Neuron (in vitro differentiated cells): Measurements from ENCODE around the gene XPR1.

ENCODE experiments used
- H2AFZ ChIP-seq: one replicate; pipeline ENCODE4 v1.6.1; 2013; ENCODE audit warnings: low read depth, mild to moderate bottlenecking, inconsistent platforms, low read length, moderate library complexity
- H3K27me3 ChIP-seq: one replicate; pipeline ENCODE4 v1.6.1; 2013; ENCODE audit warnings: low read length; ENCODE audit not compliant: insufficient read depth
- H3K36me3 ChIP-seq: one replicate; pipeline ENCODE4 v1.6.1; 2013; ENCODE audit warnings: low read length; ENCODE audit not compliant: insufficient read depth
- H3K4me1 ChIP-seq: one replicate; pipeline ENCODE4 v1.6.1; 2013; ENCODE audit warnings: low read length; ENCODE audit not compliant: insufficient read depth
- H3K4me3 ChIP-seq: 2 replicates; pipeline ENCODE4 v1.5.1; 2013; ENCODE audit warnings: mild to moderate bottlenecking, low read length, moderate library complexity
- H3K9me3 ChIP-seq: one replicate; pipeline ENCODE4 v1.6.1; 2013; ENCODE audit warnings: low read length

The XPR1 gene

GRCh38 chr1:180622658-180623508, 8.9 kb upstream of the XPR1 start:
- Histone ChIP-seq H3K4me3 (no peak overlapping the region), H3K36me3 (no peaks in the 10 kb centered on the region), H3K27me3 (no peaks in the 10 kb centered on the region), H3K9me3 (no peaks in the 10 kb centered on the region), H2AFZ (no peak overlapping the region), H3K4me1 (no peaks in the 10 kb centered on the region)

GRCh38 chr1:180623579-180624347, 8.1 kb upstream of the XPR1 start:
- no peaks in the 10 kb centered on the region for H3K4me1 ChIP-seq

GRCh38 chr1:180626711-180627110, 5.1 kb upstream of the XPR1 start:
- peaks cover 13% of the 10 kb centered on the region for H3K4me1 ChIP-seq
- H3K4me3 ChIP-seq: no peak overlapping the region
- no peaks in the 10 kb centered on the region for H3K36me3 ChIP-seq
- no peak overlapping the region for H2AFZ ChIP-seq
- H3K27me3 ChIP-seq: no peaks in the 10 kb centered on the region
- H3K9me3 ChIP-seq: no peaks in the 10 kb centered on the region

More at GRCh38 chr1:180623579-180624347, 8.1 kb upstream of the XPR1 start:
- Histone ChIP-seq H3K4me3 (no peak overlapping the region), H3K9me3 (no peaks in the 10 kb centered on the region), H3K36me3 (no peaks in the 10 kb centered on the region), H3K27me3 (no peaks in the 10 kb centered on the region), H2AFZ (no peak overlapping the region)

DNA sequence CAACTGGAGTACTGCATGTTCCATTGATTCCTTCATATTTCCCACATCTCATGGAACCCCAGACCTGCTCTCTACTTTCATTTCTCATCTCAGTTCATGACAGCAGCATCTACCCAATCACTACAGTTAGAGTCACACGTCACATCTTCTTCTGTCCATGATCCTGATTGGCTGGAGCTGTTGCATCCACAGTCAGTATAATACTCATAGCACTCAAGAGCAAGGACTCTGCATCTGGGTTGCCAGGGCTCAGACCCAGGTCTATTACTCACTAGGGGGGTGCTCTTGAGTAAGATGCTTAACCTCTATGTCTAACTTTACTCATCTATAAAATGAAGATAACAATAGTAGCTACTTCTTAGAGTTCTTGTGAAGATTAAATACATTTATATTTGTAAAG, 4.4 kb upstream of the XPR1 start:
- Histone ChIP-seq H3K9me3 (no peaks in the 10 kb centered on the region), H3K36me3 (no peaks in the 10 kb centered on the region), H3K4me1 (peaks cover 13% of the 10 kb centered on the region), H3K27me3 (no peaks in the 10 kb centered on the region), H3K4me3 (no peak overlapping the region), H2AFZ (no peak overlapping the region)

GRCh38 chr1:180628646-180629045, 3.2 kb upstream of the XPR1 start:
- Histone ChIP-seq H3K9me3 (no peaks in the 10 kb centered on the region), H3K36me3 (no peaks in the 10 kb centered on the region), H3K4me3 (no peak overlapping the region), H3K4me1 (peaks cover 13% of the 10 kb centered on the region), H3K27me3 (no peaks in the 10 kb centered on the region), H2AFZ (no peak overlapping the region)

- no peaks in the 10 kb centered on the region for H3K36me3 ChIP-seq
- no peak overlapping the region for H3K4me3 ChIP-seq
- peaks cover 31% of the 10 kb centered on the region for H3K4me1 ChIP-seq
- no peaks in the 10 kb centered on the region for H3K27me3 ChIP-seq
- no peaks in the 10 kb centered on the region for H3K9me3 ChIP-seq
- no peak overlapping the region for H2AFZ ChIP-seq
These were observed 1.2 kb upstream of the XPR1 start for GRCh38 chr1:180630408-180631193.

DNA sequence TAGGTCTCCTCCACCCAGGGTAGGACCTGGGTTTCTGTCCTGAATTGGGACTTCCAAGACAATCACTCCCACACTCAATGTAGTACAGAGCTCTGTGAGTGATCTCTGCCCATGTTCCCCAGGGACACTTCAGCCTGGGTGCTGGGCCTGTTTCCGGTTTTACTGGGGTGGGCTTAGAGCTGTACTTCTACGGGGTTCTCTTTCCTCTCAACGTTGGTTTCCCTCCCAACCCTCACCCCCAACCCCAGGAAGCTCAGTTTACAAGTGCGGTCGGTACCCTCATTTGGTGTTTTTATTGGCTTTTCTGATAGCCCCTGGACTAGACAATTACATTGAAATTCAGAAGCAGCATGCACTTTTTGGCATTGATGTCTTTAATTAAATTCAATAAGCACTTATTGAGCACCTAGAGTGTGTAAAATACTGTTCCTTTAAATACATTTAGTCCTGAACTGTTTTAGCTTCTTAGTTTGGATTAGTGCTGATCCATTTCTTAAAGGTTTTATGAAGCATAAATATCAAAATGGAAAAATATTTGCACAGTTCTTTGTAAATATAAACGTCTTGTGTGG, 542 bp upstream of the XPR1 start:
- no peaks in the 10 kb centered on the region for H3K9me3 ChIP-seq
- no peak overlapping the region for H3K4me3 ChIP-seq
- H3K27me3 ChIP-seq: no peaks in the 10 kb centered on the region
- H2AFZ ChIP-seq: peak overlapping the region; percentile 29
- H3K36me3 ChIP-seq: no peaks in the 10 kb centered on the region
- H3K4me1 ChIP-seq: peaks cover 31% of the 10 kb centered on the region

DNA sequence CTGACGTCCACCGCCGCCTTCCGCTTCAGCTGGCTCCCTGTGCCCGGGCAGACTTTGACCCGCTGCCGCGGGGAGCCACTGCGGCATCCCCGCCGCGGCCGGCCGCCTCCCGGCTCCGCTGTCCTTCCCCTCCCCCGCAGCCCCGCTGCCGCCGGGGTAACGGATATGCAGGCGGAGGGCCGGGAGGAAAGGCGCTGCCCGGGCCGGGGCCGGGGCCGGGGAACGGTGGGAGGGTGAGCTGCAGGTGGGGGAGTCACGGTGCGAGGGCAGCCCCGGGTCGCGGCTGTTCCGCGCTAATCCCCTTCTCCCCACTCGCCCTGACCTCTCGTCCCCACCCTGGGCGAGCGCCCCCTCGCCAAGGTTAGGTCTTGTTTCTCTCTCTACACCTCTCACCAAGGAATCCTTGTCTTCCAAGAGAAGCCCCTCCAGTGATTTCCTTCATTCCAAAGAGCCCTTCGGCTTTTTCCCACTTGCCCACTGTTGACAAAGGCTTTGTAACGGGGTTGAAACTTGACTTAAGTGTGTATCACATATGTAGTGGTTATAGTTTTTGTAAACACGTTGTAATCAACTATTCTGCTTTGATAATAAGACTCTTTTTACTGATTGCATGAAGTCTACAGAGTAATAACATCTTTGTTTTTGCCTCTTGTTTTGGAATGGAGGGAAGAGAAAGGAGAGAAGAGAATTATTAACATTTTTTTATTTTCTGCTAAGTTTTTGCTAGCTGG, 669 bp downstream of the XPR1 start:
- Histone ChIP-seq H3K4me1 (peaks cover 31% of the 10 kb centered on the region), H3K27me3 (no peaks in the 10 kb centered on the region), H3K36me3 (no peaks in the 10 kb centered on the region), H3K4me3 (peak overlapping the region; percentile 94), H3K9me3 (no peaks in the 10 kb centered on the region), H2AFZ (peak overlapping the region; percentile 80)

DNA sequence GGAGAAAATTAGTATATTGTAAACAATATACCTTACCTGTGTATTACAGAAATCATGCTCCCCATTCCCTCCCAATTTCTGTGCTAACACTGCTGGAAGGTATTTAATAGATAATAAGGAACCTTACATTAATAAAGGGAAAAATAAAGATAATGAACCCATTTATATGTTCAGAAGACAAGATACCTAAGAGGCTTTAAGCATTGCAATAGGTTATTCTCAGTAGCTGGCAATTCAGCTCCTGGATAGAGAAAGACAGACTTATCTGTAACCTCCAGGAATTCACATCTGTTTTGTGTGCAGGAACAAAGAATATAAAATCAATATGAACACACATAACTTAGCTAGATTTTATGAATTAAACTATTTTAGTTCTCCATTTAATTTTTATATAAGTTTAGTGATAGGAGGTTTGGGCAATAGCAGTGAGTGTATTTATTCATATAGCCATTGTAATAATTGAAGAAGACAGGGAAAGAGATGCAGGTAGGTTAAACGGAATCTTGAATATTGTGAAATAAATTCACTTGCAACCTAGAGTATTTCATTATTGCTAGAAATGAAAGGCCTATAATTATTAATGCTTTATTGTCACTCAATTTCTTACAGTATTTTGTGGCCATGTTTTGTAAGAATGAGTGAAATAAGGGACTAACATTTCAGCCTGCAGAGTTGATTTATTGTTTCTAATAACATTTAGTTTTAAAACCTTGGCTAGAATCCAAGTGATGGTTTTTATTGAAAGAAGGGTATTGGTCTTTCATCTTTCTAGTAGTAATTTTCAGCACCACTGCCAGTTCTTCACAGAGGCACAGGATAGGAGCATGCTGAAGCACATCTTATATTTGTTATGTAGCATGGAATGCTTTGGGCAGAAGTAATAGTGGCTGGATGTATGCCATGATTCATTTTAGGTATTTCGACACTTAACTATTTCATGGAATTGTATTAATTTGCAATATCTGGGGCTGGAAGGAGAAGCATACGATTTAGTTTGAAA, 1.5 kb downstream of the XPR1 start:
- Histone ChIP-seq H2AFZ (no peak overlapping the region), H3K4me3 (peak overlapping the region; percentile 94), H3K27me3 (no peaks in the 10 kb centered on the region), H3K4me1 (peaks cover 31% of the 10 kb centered on the region), H3K9me3 (no peaks in the 10 kb centered on the region), H3K36me3 (no peaks in the 10 kb centered on the region)

DNA sequence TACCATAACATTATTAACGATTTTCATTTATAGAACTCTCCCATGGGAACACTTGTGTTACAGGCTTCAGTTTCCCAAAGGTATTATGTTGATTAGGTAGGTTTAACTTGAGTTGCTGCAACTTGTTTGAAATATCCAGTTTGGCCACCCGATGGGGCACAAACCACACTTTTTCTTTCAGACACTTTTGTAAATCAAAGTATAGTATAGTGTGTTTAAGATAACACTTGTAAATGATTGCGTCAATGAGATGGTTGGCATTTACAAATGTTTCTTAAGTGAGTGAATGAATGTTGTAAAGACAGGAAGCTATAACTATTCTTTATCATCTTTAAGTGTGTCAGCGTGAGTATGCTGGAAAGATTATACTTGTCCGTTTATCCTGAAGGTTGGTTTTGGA, 4.3 kb downstream of the XPR1 start:
- no peaks in the 10 kb centered on the region for H3K9me3 ChIP-seq
- H3K4me3 ChIP-seq: no peak overlapping the region
- H3K27me3 ChIP-seq: no peaks in the 10 kb centered on the region
- peaks cover 22% of the 10 kb centered on the region for H3K4me1 ChIP-seq
- no peak overlapping the region for H2AFZ ChIP-seq
- H3K36me3 ChIP-seq: peaks cover 3% of the 10 kb centered on the region

GRCh38 chr1:180639871-180640270, 8.0 kb downstream of the XPR1 start:
- Histone ChIP-seq H3K36me3 (peaks cover 3% of the 10 kb centered on the region), H3K9me3 (no peaks in the 10 kb centered on the region), H2AFZ (no peak overlapping the region), H3K27me3 (no peaks in the 10 kb centered on the region), H3K4me1 (peaks cover 8% of the 10 kb centered on the region), H3K4me3 (no peak overlapping the region)
